WTC11 (cell line): ENCODE measurements around the gene LSP1.

ENCODE experiments used
- CTCF ChIP-seq: fragments of 200-600 bp; IDR thresholded peaks from 2 replicates; pipeline ENCODE4 v1.8.0; 2022; ENCODE audit warnings: antibody characterized with exemption
- HMGXB4 ChIP-seq: sonication (generic); formaldehyde crosslinking; IDR thresholded peaks from 2 replicates; pipeline ENCODE4 v1.8.1; 2023; ENCODE audit warnings: mild to moderate bottlenecking, moderate library complexity, missing genetic modification reagents
- NR3C1 ChIP-seq: sonication (generic); formaldehyde crosslinking; conservative IDR thresholded peaks from 2 replicates; pipeline ENCODE4 v1.8.1; 2023; ENCODE audit warnings: low read depth, mild to moderate bottlenecking, missing genetic modification reagents
- SP1 ChIP-seq: sonication (generic); formaldehyde crosslinking; conservative IDR thresholded peaks from 2 replicates; pipeline ENCODE4 v1.8.1; 2022; ENCODE audit warnings: missing genetic modification reagents
- ZNF281 ChIP-seq: sonication (generic); formaldehyde crosslinking; IDR thresholded peaks from 2 replicates; pipeline ENCODE4 v1.8.0; 2023; ENCODE audit warnings: mild to moderate bottlenecking, missing genetic modification reagents

GRCh38 chr11:1843098-1843473, 9.8 kb upstream of the LSP1 start:
- TF ChIP-seq ZNF281 (no peak), SP1 (CRISPR knock-in tag) (no peak), CTCF (no peak), HMGXB4 (CRISPR knock-in tag) (no peak), NR3C1 (CRISPR knock-in tag) (no peak)
